ENCODE measurements around the gene TP53TG3E. TPM values are rescaled to one million over a fixed set of nuclear protein-coding genes. Genes with fewer than 3 reads are reported as not detected.
A peak's percentile ranks its signal among the peaks of the same experiment; 100 is the strongest.
"Not testable (repeated sequence)": the region's sequence is repeated elsewhere in the genome, so short reads cannot be mapped to it uniquely, and the experiment has no call there.

TP53TG3E gene
- total RNA-seq = not detected
- polyA plus RNA-seq = not detected
- long read RNA-seq, donor 1 = 0 reads
- long read RNA-seq, donor 2 = 0 reads
- long read RNA-seq, donor 3 = 0 reads
- long read RNA-seq, donor 4 = 0 reads
- long read RNA-seq, donor 5 = 0 reads

GRCh38 chr16:33304006-33304405 lies at the start of gene TP53TG3E:
TP53TG3E (plus strand) TSS chr16:33304306; CDS start chr16:33304374, 68 bp downstream.
- H3K4me1 ChIP-seq (ENCODE audit: control insufficient read depth in 5 of 5, insufficient read depth in 5 of 5, low read length in 5 of 5); ATAC-seq (ENCODE audit: insufficient read depth, low FRiP score); H3K9ac ChIP-seq (ENCODE audit: insufficient read depth in 1 of 2, low read length in 2 of 2); DNase-seq; H3K27me3 ChIP-seq (ENCODE audit: control insufficient read depth in 3 of 3, insufficient read depth in 3 of 3, low read length in 2 of 3); H3K9me3 ChIP-seq (ENCODE audit: control insufficient read depth in 4 of 4, insufficient read depth in 3 of 4, low read length in 3 of 4); H3K27ac ChIP-seq (ENCODE audit: low read depth in 1 of 2, low read length in 1 of 2); H3K36me3 ChIP-seq (ENCODE audit: control insufficient read depth in 4 of 4, insufficient read depth in 4 of 4, low read length in 4 of 4); H3K4me3 ChIP-seq: not testable (repeated sequence)
- WGBS, 2 donors = no CpG with 5 or more reads among the region's 25 CpGs

- 76 to 79% methylated on average over 4 of the region's 4 CpGs for WGBS, 2 donors
- ATAC-seq (ENCODE audit: insufficient read depth, low FRiP score); H3K27ac ChIP-seq (ENCODE audit: low read depth in 1 of 2, low read length in 1 of 2); H3K4me1 ChIP-seq (ENCODE audit: control insufficient read depth in 5 of 5, insufficient read depth in 5 of 5, low read length in 5 of 5); H3K36me3 ChIP-seq (ENCODE audit: control insufficient read depth in 4 of 4, insufficient read depth in 4 of 4, low read length in 4 of 4); DNase-seq; H3K9ac ChIP-seq (ENCODE audit: insufficient read depth in 1 of 2, low read length in 2 of 2); H3K27me3 ChIP-seq (ENCODE audit: control insufficient read depth in 3 of 3, insufficient read depth in 3 of 3, low read length in 2 of 3): not testable (repeated sequence)
- H3K9me3 ChIP-seq (ENCODE audit: control insufficient read depth in 4 of 4, insufficient read depth in 3 of 4, low read length in 3 of 4) = peaks cover 0 to 18% (median 0%) of the 10 kb centered on the region in 4 donors
- H3K4me3 ChIP-seq = peak overlapping the region; percentile 5
Measured at GRCh38 chr16:33336226-33337012, 32.3 kb downstream of the TP53TG3E start.

- H3K4me3 ChIP-seq; H3K9ac ChIP-seq (ENCODE audit: insufficient read depth in 1 of 2, low read length in 2 of 2); H3K36me3 ChIP-seq (ENCODE audit: control insufficient read depth in 4 of 4, insufficient read depth in 4 of 4, low read length in 4 of 4); ATAC-seq (ENCODE audit: insufficient read depth, low FRiP score); H3K27me3 ChIP-seq (ENCODE audit: control insufficient read depth in 3 of 3, insufficient read depth in 3 of 3, low read length in 2 of 3); H3K4me1 ChIP-seq (ENCODE audit: control insufficient read depth in 5 of 5, insufficient read depth in 5 of 5, low read length in 5 of 5); H3K27ac ChIP-seq (ENCODE audit: low read depth in 1 of 2, low read length in 1 of 2): not testable (repeated sequence)
- DNase-seq = peak in 1 of 3 donors; percentile 0
- WGBS, 2 donors = 74 to 81% methylated on average over 5 of the region's 5 CpGs
- peaks cover 0 to 18% (median 0%) of the 10 kb centered on the region in 4 donors for H3K9me3 ChIP-seq (ENCODE audit: control insufficient read depth in 4 of 4, insufficient read depth in 3 of 4, low read length in 3 of 4)
Measured at GRCh38 chr16:33337627-33338542, 33.8 kb downstream of the TP53TG3E start.

GRCh38 chr16:33338543-33338951 lies 34.4 kb downstream of the TP53TG3E start:
- H3K36me3 ChIP-seq (ENCODE audit: control insufficient read depth in 4 of 4, insufficient read depth in 4 of 4, low read length in 4 of 4); H3K27ac ChIP-seq (ENCODE audit: low read depth in 1 of 2, low read length in 1 of 2); H3K27me3 ChIP-seq (ENCODE audit: control insufficient read depth in 3 of 3, insufficient read depth in 3 of 3, low read length in 2 of 3); H3K4me1 ChIP-seq (ENCODE audit: control insufficient read depth in 5 of 5, insufficient read depth in 5 of 5, low read length in 5 of 5); H3K9ac ChIP-seq (ENCODE audit: insufficient read depth in 1 of 2, low read length in 2 of 2); ATAC-seq (ENCODE audit: insufficient read depth, low FRiP score); H3K4me3 ChIP-seq; DNase-seq: not testable (repeated sequence)
- H3K9me3 ChIP-seq (ENCODE audit: control insufficient read depth in 4 of 4, insufficient read depth in 3 of 4, low read length in 3 of 4) = peaks cover 0 to 18% (median 0%) of the 10 kb centered on the region in 4 donors
- WGBS, 2 donors = 64 to 71% methylated on average over 2 of the region's 2 CpGs

GRCh38 chr16:33339093-33340061 lies 35.3 kb downstream of the TP53TG3E start:
- not testable (repeated sequence) for H3K9ac ChIP-seq (ENCODE audit: insufficient read depth in 1 of 2, low read length in 2 of 2); H3K36me3 ChIP-seq (ENCODE audit: control insufficient read depth in 4 of 4, insufficient read depth in 4 of 4, low read length in 4 of 4); H3K27ac ChIP-seq (ENCODE audit: low read depth in 1 of 2, low read length in 1 of 2); H3K27me3 ChIP-seq (ENCODE audit: control insufficient read depth in 3 of 3, insufficient read depth in 3 of 3, low read length in 2 of 3); H3K4me3 ChIP-seq; H3K4me1 ChIP-seq (ENCODE audit: control insufficient read depth in 5 of 5, insufficient read depth in 5 of 5, low read length in 5 of 5)
- WGBS, 2 donors = 78 to 89% methylated on average over 3 of the region's 4 CpGs
- H3K9me3 ChIP-seq (ENCODE audit: control insufficient read depth in 4 of 4, insufficient read depth in 3 of 4, low read length in 3 of 4) = peaks cover 0 to 18% (median 0%) of the 10 kb centered on the region in 4 donors
- DNase-seq (peak in 2 of 3 donors; percentile 0), ATAC-seq (ENCODE audit: insufficient read depth, low FRiP score) (peak; percentile 34)

Small RNAs within 50 kb of the gene (small RNA-seq; reads per million reads assigned to genes)
- not detected for gene AC141257.3 (ENCODE audit: low replicate concordance)

Other genes starting within 250 kb of the TP53TG3E start
- gene TP53TG3C, start 110.1 kb upstream of the TP53TG3E start, total RNA-seq = not detected
- not detected for gene TP53TG3C, start 110.1 kb upstream of the TP53TG3E start, polyA plus RNA-seq
- not detected for gene TP53TG3B, start 56.5 kb downstream of the TP53TG3E start, total RNA-seq
- gene TP53TG3B, start 56.5 kb downstream of the TP53TG3E start, polyA plus RNA-seq = not detected
- not detected for gene TP53TG3F, start 155.3 kb downstream of the TP53TG3E start, total RNA-seq
- under 1 TPM in 1 of 2 donors, not detected in 1; 0.06 TPM for gene TP53TG3F, start 155.3 kb downstream of the TP53TG3E start, polyA plus RNA-seq

Data from lung (tissue), 15 donors.